K562 (cell line): ENCODE results near the gene IDUA. TPM values are rescaled to one million over a fixed set of nuclear protein-coding genes. Genes with fewer than 3 reads are reported as not detected.
A peak's percentile ranks its signal among the peaks of the same experiment; 100 is the strongest.

ENCODE experiments used
- ATAC-seq: fragments of 200-7000 bp; cut with Tn5 transposase; 3 replicates; pipeline ENCODE4 v1.9.1; 2020; ENCODE audit warnings: moderate library complexity
- BruUV-seq: library from RNA; stranded (reverse); fragments of 400-500 nt; replicated peaks from 2 replicates; lab custom pipeline; 2021; lab: Mats Ljungman, UMichigan
- CTCF ChIA-PET: fragments of 300-600 bp; formaldehyde crosslinking; extraction: SDS; loops from one replicate; lab custom pipeline; 2021; ENCODE audit warnings: low intra/inter-chr PET ratio; lab: Yijun Ruan, JAX
- POLR2A ChIA-PET: fragments of 300-600, 350-650 bp; sonication (Branson Sonifier 250); formaldehyde crosslinking; extraction: SDS; loops from one replicate; lab custom pipeline; 2021; ENCODE audit warnings: antibody characterized with exemption, inconsistent platforms; lab: Yijun Ruan, JAX
- DNase-seq, 4 experiments: peaks; one replicate each; pipeline versions ENCODE4 v3.0.0 to v3.0.0-alpha.2; 2011 to 2018; ENCODE audit warnings: low spot score in 3 of 4, mixed read lengths in 3 of 4; ENCODE audit errors: extremely low read depth in 1 of 4
- FAIRE-seq: peaks from 2 replicates; lab custom pipeline; 2011; peaks lifted over from hg19 to GRCh38; lab: Jason Lieb, UNC
- H2AFZ ChIP-seq: 2 replicates; pipeline ENCODE4 v1.6.0; 2011; ENCODE audit warnings: low read depth, low read length, control low read depth, inconsistent platforms
- H3K27ac ChIP-seq: fragments of 200-600 bp; 3 replicates; pipeline ENCODE4 v1.8.0; 2011; ENCODE audit warnings: low read depth, mild to moderate bottlenecking, control low read depth, inconsistent platforms, low read length, moderate library complexity, mixed read lengths; ENCODE audit errors: extremely low read depth
- H3K27me3 ChIP-seq, 2 experiments: fragments of 300-600 bp in 1 of 2; 2 replicates in 1 of 2; 3 replicates in 1 of 2; pipeline versions ENCODE4 v1.6.0 to v1.8.0; 2011; ENCODE audit warnings: inconsistent platforms in 2 of 2, low read length in 2 of 2, mild to moderate bottlenecking in 1 of 2, mixed read lengths in 1 of 2, moderate library complexity in 1 of 2; ENCODE audit not compliant: control insufficient read depth in 2 of 2, insufficient read depth in 2 of 2
- H3K36me3 ChIP-seq: fragments of 300-600 bp; 3 replicates; pipeline ENCODE4 v1.8.0; 2011; ENCODE audit warnings: mild to moderate bottlenecking, low read length, inconsistent platforms; ENCODE audit not compliant: control insufficient read depth, insufficient read depth
- H3K4me1 ChIP-seq, 2 experiments: fragments of 200-600 bp in 1 of 2; replicated peaks in 1 of 2; 2 replicates in 1 of 2; 3 replicates in 1 of 2; pipeline versions ENCODE4 v1.5.1 to v1.8.0; 2011; ENCODE audit warnings: inconsistent platforms in 2 of 2, low read length in 2 of 2, mild to moderate bottlenecking in 1 of 2, mixed read lengths in 1 of 2, moderate library complexity in 1 of 2; ENCODE audit not compliant: control insufficient read depth in 2 of 2, insufficient read depth in 2 of 2
- H3K4me2 ChIP-seq: 2 replicates; pipeline ENCODE4 v1.6.1; 2011; ENCODE audit warnings: low read length, control low read depth, inconsistent platforms, mixed read lengths; ENCODE audit not compliant: insufficient read depth
- H3K4me3 ChIP-seq: fragments of 200-600 bp; sonication (generic), shearing (Covaris generic); 2 replicates; pipeline ENCODE4 v1.5.1; 2016; ENCODE audit warnings: control low read depth, inconsistent platforms
- H3K79me2 ChIP-seq: fragments of 200-600 bp; 3 replicates; pipeline ENCODE4 v1.8.0; 2011; ENCODE audit warnings: low read length, inconsistent platforms; ENCODE audit not compliant: control insufficient read depth, insufficient read depth
- H3K9ac ChIP-seq, 2 experiments: 2 replicates each; pipeline versions ENCODE4 v1.6.0 to v1.6.1; 2011; ENCODE audit warnings: low read depth in 2 of 2, low read length in 2 of 2, control low read depth in 1 of 2, inconsistent platforms in 1 of 2, mild to moderate bottlenecking in 1 of 2, mixed read lengths in 1 of 2; ENCODE audit not compliant: insufficient read depth in 1 of 2
- H3K9me1 ChIP-seq: one replicate; pipeline ENCODE4 v1.6.0; 2011; ENCODE audit warnings: inconsistent platforms, mild to moderate bottlenecking, low read length, moderate library complexity; ENCODE audit not compliant: control insufficient read depth, insufficient read depth
- H3K9me3 ChIP-seq: replicated peaks from 2 replicates; pipeline ENCODE4 v1.5.1; 2011; ENCODE audit warnings: low read depth, low read length, inconsistent platforms; ENCODE audit not compliant: control insufficient read depth, insufficient read depth
- H4K20me1 ChIP-seq: replicated peaks from 2 replicates; pipeline ENCODE4 v1.6.1; 2011; ENCODE audit warnings: low read length, inconsistent platforms, mixed read lengths; ENCODE audit not compliant: control insufficient read depth, insufficient read depth
- L3MBTL2 ChIP-seq: fragments of 450-650 bp; IDR thresholded peaks from 2 replicates; pipeline ENCODE4 v1.6.1; 2016; ENCODE audit warnings: mild to moderate bottlenecking, moderate library complexity
- SIRT6 ChIP-seq: IDR thresholded peaks from one replicate; pipeline ENCODE4 v1.6.1; 2012; ENCODE audit warnings: low read depth, mild to moderate bottlenecking, control low read depth, inconsistent platforms, low read length, moderate library complexity
- SPI1 ChIP-seq: IDR thresholded peaks from 2 replicates; pipeline ENCODE4 v1.6.1; 2011; ENCODE audit warnings: low read depth, low read length, control low read depth, borderline replicate concordance
- ZFX ChIP-seq: sonication (generic); formaldehyde crosslinking; IDR thresholded peaks from 2 replicates; pipeline ENCODE4 v1.8.0; 2022; ENCODE audit warnings: mild to moderate bottlenecking, missing genetic modification reagents, moderate library complexity
- WGBS: fragments of 100-300 bp; shearing (Covaris generic); methylation state at CpG from one replicate; pipeline ENCODE4 v1.1.6; 2016; ENCODE audit warnings: low coverage, mixed read lengths; ENCODE audit not compliant: insufficient coverage; ENCODE audit errors: missing lambda C conversion rate; 5-methylcytosine and 5-hydroxymethylcytosine counted together
- in situ Hi-C: fragments of 300-500 bp; cut with MboI; formaldehyde crosslinking; loops from 4 replicates; pipeline ENCODE4 v1.15.0; 2018; ENCODE audit warnings: inconsistent platforms, mixed read lengths
- intact Hi-C: fragments of 100-400 bp; cut with micrococcal nuclease; formaldehyde crosslinking; loops from 2 replicates; pipeline ENCODE4 v1.14.2; 2022
- polyA plus RNA-seq, 8 experiments: library from polyadenylated mRNA; depleted of rRNA in 4 of 8; stranded (reverse) in 5 of 8; unstranded in 3 of 8; fragments of >200 nt; fragmentation: Nextera tagmentation in 2 of 8; fragmentation: Illumina TruSeq in 1 of 8; extraction: Ambion mirVana in 2 of 8; extraction: Trizol in 1 of 8; gene quantifications; 2 replicates each; pipeline versions ENCODE4 v1.2.1 to v1.2.3, GENCODE V29; 2011 to 2014; ENCODE audit warnings: inconsistent platforms in 1 of 8, missing spikeins in 1 of 8
- total RNA-seq, 7 experiments: library from RNA; depleted of rRNA in 6 of 7; stranded (reverse); fragments of >200 nt in 6 of 7; fragmentation: Illumina TruSeq in 2 of 7; extraction: Trizol in 2 of 7; gene quantifications; 2 replicates each; pipeline versions ENCODE4 v1.2.1 to v1.2.3, GENCODE V29; 2011 to 2021; ENCODE audit warnings: low replicate concordance in 1 of 7
- TF ChIP-seq, protein P1 (sequence below), 2 experiments: IDR thresholded peaks; 2 replicates each; pipeline ENCODE4 v1.6.1; 2011; ENCODE audit warnings: borderline replicate concordance in 1 of 2, control low read depth in 1 of 2, low read depth in 1 of 2, low read length in 1 of 2, mild to moderate bottlenecking in 1 of 2, mixed read lengths in 1 of 2, moderate library complexity in 1 of 2; ENCODE audit not compliant: insufficient read depth in 1 of 2, insufficient read length in 1 of 2, poor library complexity in 1 of 2, severe bottlenecking in 1 of 2; ENCODE audit errors: extremely low read depth in 1 of 2

IDUA gene
- total and polyA plus RNA-seq, 9 of the 15 experiments (the other 6 are each of a cell fraction or from before 2014, with no cell fraction given) = 0.04 to 16.1 (median 1.2) TPM

DNA sequence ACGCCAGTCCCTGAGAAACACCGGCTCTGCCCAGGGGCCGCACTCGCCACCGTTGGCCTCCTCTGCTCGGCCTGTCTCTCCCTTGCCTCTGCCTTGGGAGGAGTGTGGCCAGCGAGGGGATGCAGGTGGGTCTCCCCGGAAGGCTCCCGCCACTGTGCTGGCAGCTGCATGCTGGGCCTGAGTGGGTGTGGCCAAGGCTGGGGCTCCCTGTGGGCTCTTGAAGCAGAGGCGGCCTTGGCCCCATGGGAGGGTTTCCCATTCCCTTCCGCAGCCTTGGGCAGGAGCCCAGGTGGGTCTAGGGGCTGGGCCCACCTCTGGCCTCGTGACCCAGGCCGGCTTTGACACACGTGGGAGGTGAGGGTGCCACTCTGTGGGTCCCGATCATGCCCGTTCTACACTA is 43.7 kb downstream of the IDUA start:
- Histone ChIP-seq H3K27me3 (0 out of 5 replicates have a peak, but pooled peaks cover 0 to 6% of the 10 kb centered on the region in 2 experiments), H3K36me3 (peaks cover 6% of the 10 kb centered on the region; the same call in 2 of the 3 replicates), H3K27ac (no peak overlapping the region), H3K79me2 (no peaks in the 10 kb centered on the region), H3K9me1 (no peaks in the 10 kb centered on the region), H3K9ac (peak overlapping the region in 1 of 2 experiments; percentile 89; a peak in 2 of 4 replicates), H2AFZ (peak overlapping the region; percentile 85), H3K9me3 (no peaks in the 10 kb centered on the region; the same call in 1 of the 2 replicates), H3K4me2 (peak overlapping the region; percentile 48), H3K4me3 (no peak overlapping the region), H3K4me1 (peaks cover 3 to 90% of the 10 kb centered on the region in 2 experiments; a peak in 4 of 5 replicates), H4K20me1 (no peaks in the 10 kb centered on the region)
- ATAC-seq = peak; percentile 46
- POLR2A ChIA-PET = interaction anchor here (0.6 to 1.6 kb wide), 4 partner anchors 13 to 263 kb away, joined by 3 to 6 read pairs (median 4); no protein-coding TSS in a partner anchor
- 36% methylated on average over 16 of the region's 16 CpGs for WGBS
- intact Hi-C loops = no loop called here
- TF ChIP-seq L3MBTL2 (peak; percentile 12; the same call in 1 of the 2 replicates), ZFX (CRISPR knock-in tag) (peak; percentile 20; the same call in 1 of the 2 replicates), SPI1 (no peak), SIRT6 (no peak)
- TF ChIP-seq, protein P1, sequence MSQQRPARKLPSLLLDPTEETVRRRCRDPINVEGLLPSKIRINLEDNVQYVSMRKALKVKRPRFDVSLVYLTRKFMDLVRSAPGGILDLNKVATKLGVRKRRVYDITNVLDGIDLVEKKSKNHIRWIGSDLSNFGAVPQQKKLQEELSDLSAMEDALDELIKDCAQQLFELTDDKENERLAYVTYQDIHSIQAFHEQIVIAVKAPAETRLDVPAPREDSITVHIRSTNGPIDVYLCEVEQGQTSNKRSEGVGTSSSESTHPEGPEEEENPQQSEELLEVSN (IDR thresholded peaks at IDR 0.05; ENCODE audit: borderline replicate concordance in 1 of 2, extremely low read depth in 1 of 2, insufficient read depth in 1 of 2, insufficient read length in 1 of 2, low read depth in 1 of 2, low read length in 1 of 2, poor library complexity in 1 of 2, severe bottlenecking in 1 of 2) = peak in 1 of 2 experiments; percentile 39
- DNase-seq = peak in 3 of 4 experiments; percentile 50 to 60 (median 57)
- FAIRE-seq = no peak
- CTCF ChIA-PET = no interaction called here
- BruUV-seq = no TSS peak
- in situ Hi-C loops = no loop called here
